Fibroblast of lung (primary cell): ENCODE measurements around the gene TOLLIP. TPM values are rescaled to one million over a fixed set of nuclear protein-coding genes. Genes with fewer than 3 reads are reported as not detected.
A peak's percentile ranks its signal among the peaks of the same experiment; 100 is the strongest.
"Not testable (repeated sequence)": the region's sequence is repeated elsewhere in the genome, so short reads cannot be mapped to it uniquely, and the experiment has no call there.

Source experiments
- DNase-seq, 2 donors: peaks; one replicate each; pipeline versions ENCODE4 v3.0.0 to v3.0.0-alpha.2; 2010; ENCODE audit warnings: low read depth in 2 of 2
- H2AFZ ChIP-seq: 2 replicates; pipeline ENCODE4 v1.5.1; 2012; ENCODE audit warnings: low read length, control low read depth, inconsistent platforms
- H3K27ac ChIP-seq: 2 replicates; pipeline ENCODE4 v1.5.1; 2011; ENCODE audit warnings: low read length, control low read depth; ENCODE audit not compliant: insufficient read depth
- H3K27me3 ChIP-seq: 2 replicates; pipeline ENCODE4 v1.5.1; 2011; ENCODE audit warnings: mild to moderate bottlenecking, low read length; ENCODE audit not compliant: control insufficient read depth, insufficient read depth
- H3K36me3 ChIP-seq: 2 replicates; pipeline ENCODE4 v1.5.1; 2011; ENCODE audit warnings: low read length; ENCODE audit not compliant: control insufficient read depth, insufficient read depth
- H3K4me1 ChIP-seq: 2 replicates; pipeline ENCODE4 v1.5.1; 2011; ENCODE audit warnings: low read length; ENCODE audit not compliant: control insufficient read depth, insufficient read depth; ENCODE audit errors: extremely low read depth
- H3K4me2 ChIP-seq: 2 replicates; pipeline ENCODE4 v1.5.1; 2011; ENCODE audit warnings: low read length, control low read depth; ENCODE audit not compliant: insufficient read depth; ENCODE audit errors: extremely low read depth
- H3K4me3 ChIP-seq, 4 experiments: fragments of 200-600 bp in 1 of 4; sonication (generic) in 1 of 4; replicated peaks in 1 of 4; 2 replicates each; pipeline ENCODE4 v1.5.1; 2011 to 2016; ENCODE audit warnings: low read length in 4 of 4, low read depth in 3 of 4, mild to moderate bottlenecking in 3 of 4, control low read depth in 2 of 4, inconsistent platforms in 1 of 4, mixed read lengths in 1 of 4; ENCODE audit not compliant: insufficient read depth in 1 of 4; ENCODE audit errors: control extremely low read depth in 1 of 4
- H3K79me2 ChIP-seq: 2 replicates; pipeline ENCODE4 v1.5.1; 2012; ENCODE audit warnings: mild to moderate bottlenecking, low read length, inconsistent platforms; ENCODE audit not compliant: control insufficient read depth, insufficient read depth
- H3K9ac ChIP-seq: 2 replicates; pipeline ENCODE4 v1.5.1; 2011; ENCODE audit warnings: mild to moderate bottlenecking, low read length, control low read depth; ENCODE audit not compliant: insufficient read depth
- H3K9me3 ChIP-seq: 2 replicates; pipeline ENCODE4 v1.5.1; 2012; ENCODE audit warnings: low read depth, low read length; ENCODE audit not compliant: control insufficient read depth, insufficient read depth
- H4K20me1 ChIP-seq: 2 replicates; pipeline ENCODE4 v1.5.1; 2011; ENCODE audit warnings: low read length; ENCODE audit not compliant: control insufficient read depth, insufficient read depth; ENCODE audit errors: extremely low read depth
- CTCF ChIP-seq, 2 donors: IDR thresholded peaks in 1 of 2; conservative IDR thresholded peaks in 1 of 2; 1 replicate in 1 of 2; 2 replicates in 1 of 2; pipeline ENCODE4 v1.5.1; 2011 to 2012; ENCODE audit warnings: low read length in 2 of 2, control low read depth in 1 of 2, inconsistent platforms in 1 of 2, low read depth in 1 of 2, mild to moderate bottlenecking in 1 of 2
- EZH2 ChIP-seq: IDR thresholded peaks from 2 replicates; pipeline ENCODE4 v1.5.1; 2012; ENCODE audit warnings: low read length, control low read depth, mild to moderate bottlenecking; ENCODE audit errors: missing control alignments
- polyA plus RNA-seq, 2 donors: library from polyadenylated mRNA; depleted of rRNA in 1 of 2; stranded (reverse) in 1 of 2; unstranded in 1 of 2; fragments of >200 nt; gene quantifications; 2 replicates each; pipeline ENCODE4 v1.2.1, GENCODE V29; 2011 to 2012; ENCODE audit warnings: missing spikeins in 1 of 2
- total RNA-seq: library from RNA; depleted of rRNA; stranded (reverse); fragments of >200 nt; gene quantifications from 2 replicates; pipeline ENCODE4 v1.2.1, GENCODE V29; 2014

TOLLIP gene
- total and polyA plus RNA-seq, 2 donors (not counting 1 experiment from before 2014, with no cell fraction given) = 28.4 to 34.6 TPM

GRCh38 chr11:1342946-1343345, 33.5 kb upstream of the TOLLIP start:
- DNase-seq = no peak
- Histone ChIP-seq H3K27me3 (peaks cover 4% of the 10 kb centered on the region), H3K4me2 (no peak overlapping the region), H3K4me3 (no peak overlapping the region), H2AFZ (no peak overlapping the region), H3K36me3 (no peaks in the 10 kb centered on the region), H3K9me3 (no peaks in the 10 kb centered on the region), H3K9ac (no peak overlapping the region), H4K20me1 (no peaks in the 10 kb centered on the region), H3K27ac (no peak overlapping the region), H3K4me1 (no peaks in the 10 kb centered on the region), H3K79me2 (no peaks in the 10 kb centered on the region)
- TF ChIP-seq CTCF (conservative IDR thresholded peaks at IDR 0.05 in 1 of 2, IDR thresholded peaks at IDR 0.05 in 1 of 2; ENCODE audit: low read depth in 1 of 2, low read length in 2 of 2) (no peak), EZH2 (no peak)

DNA sequence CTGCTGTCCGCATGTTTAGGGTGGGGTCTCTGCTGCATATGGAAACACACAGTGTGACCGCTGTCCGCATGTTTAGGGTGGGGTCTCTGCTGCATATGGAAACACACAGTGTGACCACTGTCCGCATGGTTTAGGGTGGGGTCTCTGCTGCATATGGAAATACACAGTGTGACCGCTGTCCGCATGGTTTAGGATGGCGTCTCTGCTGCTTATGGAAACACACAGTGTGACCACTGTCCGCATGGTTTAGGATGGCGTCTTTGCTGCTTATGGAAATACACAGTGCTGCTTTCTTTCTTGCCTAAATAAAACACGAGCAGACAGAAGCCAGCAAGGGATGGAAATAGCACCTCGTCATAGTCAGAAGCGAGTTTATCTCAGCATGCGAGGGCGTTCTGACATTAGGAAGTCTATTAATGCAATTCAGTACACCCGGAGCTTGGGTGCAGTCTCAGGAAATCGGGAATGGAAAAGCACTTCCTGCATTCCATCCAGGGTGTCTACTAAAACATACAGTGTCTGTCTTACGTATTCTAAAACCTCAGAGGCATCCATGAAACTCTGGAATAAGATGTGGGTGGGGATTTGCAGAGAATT, 32.6 kb upstream of the TOLLIP start:
- TF ChIP-seq CTCF (conservative IDR thresholded peaks at IDR 0.05 in 1 of 2, IDR thresholded peaks at IDR 0.05 in 1 of 2; ENCODE audit: low read depth in 1 of 2, low read length in 2 of 2) (no peak), EZH2 (no peak)
- no peaks in the 10 kb centered on the region for H3K79me2 ChIP-seq
- no peak overlapping the region for H3K4me2 ChIP-seq

GRCh38 chr11:1341226-1341625, 31.8 kb upstream of the TOLLIP start:
- not testable (repeated sequence) for H3K79me2 ChIP-seq

More for the DNA sequence above, 32.6 kb upstream of the TOLLIP start:
- no peak overlapping the region for H3K9ac ChIP-seq
- peak; percentile 26 to 33 for DNase-seq
- H4K20me1 ChIP-seq = no peaks in the 10 kb centered on the region
- H3K36me3 ChIP-seq = no peaks in the 10 kb centered on the region
- H3K4me3 ChIP-seq = no peak overlapping the region
- H3K27ac ChIP-seq = no peak overlapping the region
- no peaks in the 10 kb centered on the region for H3K4me1 ChIP-seq
- no peak overlapping the region for H2AFZ ChIP-seq
- H3K27me3 ChIP-seq = peaks cover 9% of the 10 kb centered on the region
- H3K9me3 ChIP-seq = no peaks in the 10 kb centered on the region

More at GRCh38 chr11:1341226-1341625, 31.8 kb upstream of the TOLLIP start:
- not testable (repeated sequence) for H3K27ac ChIP-seq, H3K4me3 ChIP-seq, H3K36me3 ChIP-seq, H3K27me3 ChIP-seq, H3K4me1 ChIP-seq, H3K9me3 ChIP-seq, H2AFZ ChIP-seq, DNase-seq, H3K4me2 ChIP-seq, H4K20me1 ChIP-seq, H3K9ac ChIP-seq
